HepG2 (cell line): ENCODE results near the gene MC1R. TPM values are rescaled to one million over a fixed set of nuclear protein-coding genes. Genes with fewer than 3 reads are reported as not detected.
A peak's percentile ranks its signal among the peaks of the same experiment; 100 is the strongest.

Source experiments
- ESRRA ChIP-seq: sonication (generic); formaldehyde crosslinking; IDR thresholded peaks from 2 replicates; pipeline ENCODE4 v1.5.1; 2020; ENCODE audit warnings: mild to moderate bottlenecking, low read depth, missing genetic modification reagents
- GTF3A ChIP-seq: sonication (generic); formaldehyde crosslinking; conservative IDR thresholded peaks from 2 replicates; pipeline ENCODE4 v1.4.0; 2020; ENCODE audit warnings: mild to moderate bottlenecking, missing genetic modification reagents
- HHEX ChIP-seq: IDR thresholded peaks from 2 replicates; pipeline ENCODE4 v1.6.1; 2016; ENCODE audit warnings: control low read depth
- HMG20A ChIP-seq: IDR thresholded peaks from 2 replicates; pipeline ENCODE4 v1.6.1; 2016; ENCODE audit warnings: borderline replicate concordance
- HNRNPL ChIP-seq: fragments of 200-400 bp; formaldehyde crosslinking; IDR thresholded peaks from 2 replicates; pipeline ENCODE4 v1.6.1; 2017; ENCODE audit warnings: mild to moderate bottlenecking, low read depth, low read length
- KDM2A ChIP-seq: sonication (generic); formaldehyde crosslinking; IDR thresholded peaks from 2 replicates; pipeline ENCODE4 v1.4.0; 2020; ENCODE audit warnings: low read depth, missing genetic modification reagents, borderline replicate concordance
- PBX3 ChIP-seq: sonication (generic); formaldehyde crosslinking; IDR thresholded peaks from 2 replicates; pipeline ENCODE4 v1.8.1; 2023; ENCODE audit warnings: missing genetic modification reagents, inconsistent platforms, borderline replicate concordance
- PHB2 ChIP-seq: fragments of 450-650 bp; IDR thresholded peaks from 2 replicates; pipeline ENCODE4 v1.6.1; 2018; ENCODE audit not compliant: partially characterized antibody
- RERE ChIP-seq: IDR thresholded peaks from 2 replicates; pipeline ENCODE4 v1.6.1; 2016; ENCODE audit warnings: low read depth, missing genetic modification reagents, missing compliant biosample characterization
- RFXANK ChIP-seq: IDR thresholded peaks from 2 replicates; pipeline ENCODE4 v1.6.1; 2016
- SP5 ChIP-seq: IDR thresholded peaks from 2 replicates; pipeline ENCODE4 v1.6.1; 2016; ENCODE audit warnings: low read depth, borderline replicate concordance
- TBX3 ChIP-seq: fragments of 450-650 bp; IDR thresholded peaks from 2 replicates; pipeline ENCODE4 v1.6.1; 2017; ENCODE audit warnings: antibody characterized with exemption, mild to moderate bottlenecking, inconsistent platforms, borderline replicate concordance
- ZBTB10 ChIP-seq: sonication (generic); formaldehyde crosslinking; IDR thresholded peaks from 2 replicates; pipeline ENCODE4 v1.4.0; 2020; ENCODE audit warnings: missing genetic modification reagents, borderline replicate concordance
- ZNF143 ChIP-seq: sonication (generic); formaldehyde crosslinking; IDR thresholded peaks from 2 replicates; pipeline ENCODE4 v1.4.0; 2020; ENCODE audit warnings: missing genetic modification reagents
- ZNF33B ChIP-seq: sonication (generic); formaldehyde crosslinking; IDR thresholded peaks from 2 replicates; pipeline ENCODE4 v1.5.1; 2020; ENCODE audit warnings: mild to moderate bottlenecking, missing genetic modification reagents
- ZNF354B ChIP-seq: sonication (generic); formaldehyde crosslinking; IDR thresholded peaks from 2 replicates; pipeline ENCODE4 v1.8.0; 2022; ENCODE audit warnings: mild to moderate bottlenecking, missing genetic modification reagents
- ZNF687 ChIP-seq: sonication (generic); formaldehyde crosslinking; IDR thresholded peaks from 2 replicates; pipeline ENCODE4 v1.5.1; 2020; ENCODE audit warnings: mild to moderate bottlenecking, missing genetic modification reagents, moderate library complexity
- ZNF75D ChIP-seq: sonication (generic); formaldehyde crosslinking; IDR thresholded peaks from 2 replicates; pipeline ENCODE4 v1.8.1; 2023; ENCODE audit warnings: missing genetic modification reagents, mild to moderate bottlenecking, borderline replicate concordance
- polyA plus RNA-seq, 8 experiments: library from polyadenylated mRNA; depleted of rRNA in 3 of 8; stranded (reverse) in 7 of 8; unstranded in 1 of 8; fragments of >200 nt; fragmentation: Illumina TruSeq in 4 of 8; extraction: Trizol in 4 of 8; gene quantifications; 2 replicates each; pipeline versions ENCODE4 v1.2.1 to v1.2.3, GENCODE V29; 2011 to 2016; ENCODE audit warnings: low read depth in 4 of 8, missing spikeins in 1 of 8, mixed read lengths in 1 of 8; ENCODE audit not compliant: insufficient read depth in 1 of 8
- total RNA-seq, 5 experiments: library from RNA; depleted of rRNA; stranded (reverse); fragments of >200 nt; fragmentation: Illumina TruSeq; extraction: Trizol; gene quantifications; 2 replicates each; pipeline ENCODE4 v1.2.3, GENCODE V29; 2016; ENCODE audit warnings: low read depth in 1 of 5

Gene MC1R
- total and polyA plus RNA-seq, 2 of the 13 experiments (the other 11 are each of a cell fraction or from before 2014, with no cell fraction given), result 9.1 to 14.8 TPM

GRCh38 chr16:89922477-89922883, 3.8 kb downstream of the MC1R start (continued):
- TF ChIP-seq ZNF75D (CRISPR knock-in tag), result no peak
- TF ChIP-seq ZBTB10 (CRISPR knock-in tag), result no peak
- TF ChIP-seq HMG20A (CRISPR knock-in tag), result no peak
- peak; percentile 70 for TF ChIP-seq KDM2A (CRISPR knock-in tag)
- TF ChIP-seq ZNF143 (CRISPR knock-in tag), result no peak; the same call in none of the 2 replicates
- no peak for TF ChIP-seq GTF3A
- TF ChIP-seq TBX3, result no peak
- 0 out of 2 replicates have a peak, but pooled peaks have one; percentile 8 for TF ChIP-seq HHEX (CRISPR knock-in tag)
- no peak for TF ChIP-seq SP5 (CRISPR knock-in tag)
- TF ChIP-seq ESRRA (CRISPR knock-in tag), result no peak; the same call in 1 of the 2 replicates
- TF ChIP-seq PBX3, result no peak
- TF ChIP-seq HNRNPL, result 0 out of 2 replicates have a peak, but pooled peaks have one; percentile 21
- 0 out of 2 replicates have a peak, but pooled peaks have one; percentile 44 for TF ChIP-seq RERE (CRISPR knock-in tag)
- no peak for TF ChIP-seq RFXANK (CRISPR knock-in tag)
- peak; percentile 50 for TF ChIP-seq ZNF687
- TF ChIP-seq ZNF354B (CRISPR knock-in tag), result no peak
- TF ChIP-seq PHB2, result no peak
- TF ChIP-seq ZNF33B (CRISPR knock-in tag), result no peak
